Right lobe of liver (tissue), 4 donors: ENCODE results near the gene CEP112.
"Not testable (repeated sequence)": the region's sequence is repeated elsewhere in the genome, so short reads cannot be mapped to it uniquely, and the experiment has no call there.

Experiments used
- CTCF ChIP-seq, 4 donors: fragments of 200-600 bp in 3 of 4; fragments of 450-650 bp in 1 of 4; IDR thresholded peaks; one replicate each; pipeline versions ENCODE4 v1.5.1 to v1.8.0; 2016 to 2022; ENCODE audit warnings: antibody characterized with exemption in 4 of 4, mild to moderate bottlenecking in 2 of 4
- POLR2A ChIP-seq: fragments of 450-650 bp; IDR thresholded peaks from one replicate; pipeline ENCODE4 v1.6.1; 2017; ENCODE audit warnings: antibody characterized with exemption, mild to moderate bottlenecking
- donor health status: DM: no; HTN: no; CAD: no.
- donor health status: DM: no; HTN: no; CAD: no.
- donor health status: DM: no; HTN: yes; CAD: no.

- not testable (repeated sequence) for TF ChIP-seq CTCF (IDR thresholded peaks at IDR 0.05); POLR2A
Observed at GRCh38 chr17:66155055-66155454, 36.9 kb downstream of the CEP112 start.
